Keratinocyte (primary cell): ENCODE results near the gene MCOLN3. TPM values are rescaled to one million over a fixed set of nuclear protein-coding genes. Genes with fewer than 3 reads are reported as not detected.

ENCODE experiments used
- DNase-seq: peaks from one replicate; pipeline ENCODE4 v3.0.0-alpha.2; 2011; ENCODE audit warnings: low read depth, missing footprints, low spot score
- FAIRE-seq: peaks from 2 replicates; lab custom pipeline; 2011; peaks lifted over from hg19 to GRCh38; lab: Jason Lieb, UNC
- H2AFZ ChIP-seq: 2 replicates; pipeline ENCODE4 v1.6.0; 2012; ENCODE audit warnings: low read length, control low read depth, inconsistent platforms; ENCODE audit not compliant: control insufficient read depth
- H3K27ac ChIP-seq: 2 replicates; pipeline ENCODE4 v1.5.1; 2011; ENCODE audit warnings: low read length; ENCODE audit not compliant: control insufficient read depth, insufficient read depth
- H3K27me3 ChIP-seq: 3 replicates; pipeline ENCODE4 v1.6.0; 2011; ENCODE audit warnings: low read length; ENCODE audit not compliant: control insufficient read depth, insufficient read depth; ENCODE audit errors: extremely low read depth
- H3K36me3 ChIP-seq, 2 experiments: 2 replicates in 1 of 2; 3 replicates in 1 of 2; pipeline ENCODE4 v1.5.1; 2011; ENCODE audit warnings: low read length in 2 of 2, mild to moderate bottlenecking in 1 of 2; ENCODE audit not compliant: control insufficient read depth in 2 of 2, insufficient read depth in 2 of 2; ENCODE audit errors: extremely low read depth in 1 of 2
- H3K4me1 ChIP-seq: 3 replicates; pipeline ENCODE4 v1.5.1; 2011; ENCODE audit warnings: low read length; ENCODE audit not compliant: control insufficient read depth, insufficient read depth; ENCODE audit errors: extremely low read depth
- H3K4me2 ChIP-seq: 3 replicates; pipeline ENCODE4 v1.6.0; 2011; ENCODE audit warnings: low read depth, low read length; ENCODE audit not compliant: control insufficient read depth, insufficient read depth; ENCODE audit errors: extremely low read depth
- H3K4me3 ChIP-seq, 3 experiments: fragments of 200-600 bp in 1 of 3; sonication (generic) in 1 of 3; 2 replicates in 2 of 3; 3 replicates in 1 of 3; pipeline ENCODE4 v1.5.1; 2011 to 2016; ENCODE audit warnings: low read length in 3 of 3, mild to moderate bottlenecking in 3 of 3, control low read depth in 2 of 3, inconsistent platforms in 1 of 3, low read depth in 1 of 3, mixed read lengths in 1 of 3, mixed run types in 1 of 3, moderate library complexity in 1 of 3; ENCODE audit not compliant: control insufficient read depth in 2 of 3, insufficient read depth in 2 of 3; ENCODE audit errors: extremely low read depth in 1 of 3
- H3K79me2 ChIP-seq: 2 replicates; pipeline ENCODE4 v1.6.0; 2012; ENCODE audit warnings: low read length; ENCODE audit not compliant: control insufficient read depth, insufficient read depth
- H3K9ac ChIP-seq: 3 replicates; pipeline ENCODE4 v1.6.0; 2011; ENCODE audit warnings: low read length; ENCODE audit not compliant: control insufficient read depth, insufficient read depth; ENCODE audit errors: extremely low read depth
- H3K9me1 ChIP-seq: 3 replicates; pipeline ENCODE4 v1.6.0; 2011; ENCODE audit warnings: low read length; ENCODE audit not compliant: control insufficient read depth, insufficient read depth; ENCODE audit errors: extremely low read depth
- H3K9me3 ChIP-seq: 2 replicates; pipeline ENCODE4 v1.5.1; 2012; ENCODE audit warnings: low read depth, low read length; ENCODE audit not compliant: control insufficient read depth
- H4K20me1 ChIP-seq: 3 replicates; pipeline ENCODE4 v1.6.0; 2011; ENCODE audit warnings: low read length; ENCODE audit not compliant: control insufficient read depth, insufficient read depth; ENCODE audit errors: extremely low read depth
- EZH2 ChIP-seq: IDR thresholded peaks from one replicate; pipeline ENCODE4 v1.6.1; 2012; ENCODE audit warnings: inconsistent platforms, mild to moderate bottlenecking, low read length, moderate library complexity
- dilution Hi-C: fragments of 300-500 bp; cut with MboI; formaldehyde crosslinking; loops from one replicate; pipeline ENCODE4 v1.7.0; 2020; ENCODE audit warnings: low sequenced_read_pairs; ENCODE audit not compliant: extremely low pct_ligation_motif_present
- polyA minus RNA-seq, 3 experiments: library from RNA; depleted of rRNA, polyadenylated mRNA; stranded (reverse); fragments of >200 nt; gene quantifications; 1 replicate in 1 of 3; 2 replicates in 1 of 3; 3 replicates in 1 of 3; pipeline ENCODE4 v1.2.3, GENCODE V29; 2011
- polyA plus RNA-seq, 5 experiments: library from polyadenylated mRNA; depleted of rRNA in 3 of 5; stranded (reverse) in 3 of 5; stranded (forward) in 1 of 5; unstranded in 1 of 5; fragments of >200 nt; gene quantifications; 1 replicate in 1 of 5; 2 replicates in 3 of 5; 3 replicates in 1 of 5; pipeline versions ENCODE4 v1.2.1 to v1.2.3, GENCODE V29; 2011 to 2012; ENCODE audit warnings: missing spikeins in 2 of 5, low read depth in 1 of 5, low replicate concordance in 1 of 5
- TF ChIP-seq, protein P1 (sequence below), 3 experiments: IDR thresholded peaks in 1 of 3; conservative IDR thresholded peaks in 1 of 3; optimal IDR thresholded peaks in 1 of 3; 2 replicates in 2 of 3; 3 replicates in 1 of 3; pipeline versions ENCODE3 to v1.5.1; 2011; ENCODE audit warnings: low read length in 3 of 3, mild to moderate bottlenecking in 3 of 3, moderate library complexity in 2 of 3, control low read depth in 1 of 3, inconsistent platforms in 1 of 3; ENCODE audit not compliant: insufficient read depth in 2 of 3; ENCODE audit errors: extremely low read depth in 1 of 3

Gene MCOLN3, protein sequence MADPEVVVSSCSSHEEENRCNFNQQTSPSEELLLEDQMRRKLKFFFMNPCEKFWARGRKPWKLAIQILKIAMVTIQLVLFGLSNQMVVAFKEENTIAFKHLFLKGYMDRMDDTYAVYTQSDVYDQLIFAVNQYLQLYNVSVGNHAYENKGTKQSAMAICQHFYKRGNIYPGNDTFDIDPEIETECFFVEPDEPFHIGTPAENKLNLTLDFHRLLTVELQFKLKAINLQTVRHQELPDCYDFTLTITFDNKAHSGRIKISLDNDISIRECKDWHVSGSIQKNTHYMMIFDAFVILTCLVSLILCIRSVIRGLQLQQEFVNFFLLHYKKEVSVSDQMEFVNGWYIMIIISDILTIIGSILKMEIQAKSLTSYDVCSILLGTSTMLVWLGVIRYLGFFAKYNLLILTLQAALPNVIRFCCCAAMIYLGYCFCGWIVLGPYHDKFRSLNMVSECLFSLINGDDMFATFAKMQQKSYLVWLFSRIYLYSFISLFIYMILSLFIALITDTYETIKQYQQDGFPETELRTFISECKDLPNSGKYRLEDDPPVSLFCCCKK
- polyA plus RNA-seq = 5.5 to 16.2 TPM (median 15.4 TPM) in 3 replicates
- polyA plus RNA-seq (2011; ENCODE audit: low read depth) = 2.6 TPM
- polyA plus RNA-seq (2011; cell fraction: cytosol; rRNA removed) = 2.6 and 6.8 TPM in 2 replicates
- polyA plus RNA-seq (2011; cell fraction: nucleus; rRNA removed) = 35.3 and 40.8 TPM in 2 replicates
- 2.2 and 3.5 TPM in 2 replicates for polyA plus RNA-seq (2012; ENCODE audit: low replicate concordance)
- polyA minus RNA-seq = 0.59 to 7.7 TPM (median 6.9 TPM) in 3 replicates
- polyA minus RNA-seq (2011; cell fraction: cytosol; rRNA and poly(A)+ RNA removed) = 2.9 TPM
- 9.2 and 17.8 TPM in 2 replicates for polyA minus RNA-seq (2011; cell fraction: nucleus; rRNA and poly(A)+ RNA removed)

DNA sequence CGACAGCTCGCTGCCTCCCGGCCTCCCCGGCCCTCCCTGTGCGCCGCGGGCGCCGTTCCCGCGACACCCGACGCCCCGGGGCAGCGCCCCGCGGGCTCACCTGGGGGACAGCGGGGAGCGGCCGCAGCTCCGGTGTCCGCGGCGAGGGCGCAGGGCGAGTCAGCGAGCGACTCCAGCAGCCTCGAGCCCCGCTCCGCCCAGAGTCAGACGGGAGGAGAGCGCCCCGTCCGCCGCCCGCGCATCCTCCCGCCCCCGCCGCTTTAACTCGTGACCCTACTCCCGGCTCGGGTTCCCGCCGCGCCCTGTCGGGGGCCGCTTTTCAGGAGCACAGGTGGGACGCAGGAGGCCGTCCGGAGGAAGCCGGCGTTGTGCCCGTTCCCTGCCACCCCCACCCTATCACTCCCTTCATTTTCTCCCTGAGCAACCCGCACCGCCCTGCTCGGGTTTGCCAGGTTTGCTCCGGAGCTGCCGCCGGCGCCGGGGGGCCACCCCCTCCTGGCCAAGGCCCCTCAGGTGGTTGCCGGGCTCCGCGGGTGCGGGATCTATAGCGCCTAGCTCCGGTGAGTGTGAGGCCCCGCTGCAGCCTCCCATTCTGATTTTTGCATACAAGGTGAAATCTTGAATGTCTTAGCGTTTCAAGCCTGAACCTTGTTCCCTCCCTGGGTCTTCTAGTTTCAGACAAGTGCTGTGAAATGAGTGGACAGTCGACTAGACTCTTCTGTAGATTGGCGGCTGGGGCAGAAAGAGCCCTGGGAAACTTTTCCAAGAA lies at the start of gene MCOLN3:
TSS of gene MCOLN3 (minus strand) at position 205 of the 769 bp plus-strand sequence. CDS start 3,140 bp downstream, outside the sequence.
- Histone ChIP-seq H3K27me3 (peaks cover 8% of the 10 kb centered on the region), H3K27ac (no peak within 1 kb of the TSS), H3K36me3 (no peaks in the 10 kb centered on the region), H3K9me3 (no peaks in the 10 kb centered on the region), H3K9ac (peak within 1 kb of the TSS; percentile 53), H2AFZ (peak within 1 kb of the TSS; percentile 82), H4K20me1 (no peaks in the 10 kb centered on the region), H3K79me2 (no peaks in the 10 kb centered on the region), H3K4me3 (peak within 1 kb of the TSS; percentile 58 to 69 (median 69)), H3K9me1 (no peaks in the 10 kb centered on the region), H3K4me1 (no peaks in the 10 kb centered on the region), H3K4me2 (peak within 1 kb of the TSS; percentile 69)
- DNase-seq (no peak), FAIRE-seq (peak; percentile 52)
- dilution Hi-C loops = no loop called here
- TF ChIP-seq, protein P1, sequence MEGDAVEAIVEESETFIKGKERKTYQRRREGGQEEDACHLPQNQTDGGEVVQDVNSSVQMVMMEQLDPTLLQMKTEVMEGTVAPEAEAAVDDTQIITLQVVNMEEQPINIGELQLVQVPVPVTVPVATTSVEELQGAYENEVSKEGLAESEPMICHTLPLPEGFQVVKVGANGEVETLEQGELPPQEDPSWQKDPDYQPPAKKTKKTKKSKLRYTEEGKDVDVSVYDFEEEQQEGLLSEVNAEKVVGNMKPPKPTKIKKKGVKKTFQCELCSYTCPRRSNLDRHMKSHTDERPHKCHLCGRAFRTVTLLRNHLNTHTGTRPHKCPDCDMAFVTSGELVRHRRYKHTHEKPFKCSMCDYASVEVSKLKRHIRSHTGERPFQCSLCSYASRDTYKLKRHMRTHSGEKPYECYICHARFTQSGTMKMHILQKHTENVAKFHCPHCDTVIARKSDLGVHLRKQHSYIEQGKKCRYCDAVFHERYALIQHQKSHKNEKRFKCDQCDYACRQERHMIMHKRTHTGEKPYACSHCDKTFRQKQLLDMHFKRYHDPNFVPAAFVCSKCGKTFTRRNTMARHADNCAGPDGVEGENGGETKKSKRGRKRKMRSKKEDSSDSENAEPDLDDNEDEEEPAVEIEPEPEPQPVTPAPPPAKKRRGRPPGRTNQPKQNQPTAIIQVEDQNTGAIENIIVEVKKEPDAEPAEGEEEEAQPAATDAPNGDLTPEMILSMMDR (optimal IDR thresholded peaks at IDR 0.05 in 1 of 3, IDR thresholded peaks at IDR 0.05 in 1 of 3, conservative IDR thresholded peaks at IDR 0.05 in 1 of 3; ENCODE audit: extremely low read depth in 1 of 3, insufficient read depth in 2 of 3, low read length in 3 of 3) = no peak
- TF ChIP-seq EZH2 = peak; percentile 64

DNA sequence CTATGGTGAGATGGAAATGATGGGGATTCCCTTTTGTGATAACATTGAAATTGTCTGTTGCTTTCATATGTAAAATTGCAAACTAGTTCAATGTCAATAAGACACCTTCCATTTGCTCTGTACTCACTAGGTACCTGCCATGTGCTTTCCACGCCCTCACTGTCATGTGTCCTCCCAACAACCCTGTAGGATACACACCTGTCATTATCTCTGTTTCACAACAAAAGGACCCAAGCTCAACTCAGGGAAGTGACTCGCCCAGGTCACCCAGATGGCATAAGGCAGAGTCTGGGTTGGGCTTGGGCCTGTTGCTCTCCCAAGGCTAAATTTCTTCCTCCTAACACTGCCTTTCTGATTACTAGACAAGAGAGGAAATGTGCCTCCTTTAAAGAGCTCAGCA lies 45.3 kb upstream of the MCOLN3 start:
- H3K27ac ChIP-seq = no peak overlapping the region
- H3K79me2 ChIP-seq = no peaks in the 10 kb centered on the region
- no peak overlapping the region for H3K4me3 ChIP-seq
- no peaks in the 10 kb centered on the region for H3K9me3 ChIP-seq
- no peaks in the 10 kb centered on the region for H3K9me1 ChIP-seq
- H3K4me1 ChIP-seq = peaks cover 6% of the 10 kb centered on the region
- no peak overlapping the region for H3K9ac ChIP-seq
- no peaks in the 10 kb centered on the region for H3K27me3 ChIP-seq
- H3K4me2 ChIP-seq = no peak overlapping the region
- H2AFZ ChIP-seq = no peak overlapping the region
- FAIRE-seq (no peak), DNase-seq (no peak)
- no peaks in the 10 kb centered on the region for H3K36me3 ChIP-seq
- no peaks in the 10 kb centered on the region for H4K20me1 ChIP-seq
- TF ChIP-seq EZH2 = no peak
- TF ChIP-seq, protein P1 (optimal IDR thresholded peaks at IDR 0.05 in 1 of 3, IDR thresholded peaks at IDR 0.05 in 1 of 3, conservative IDR thresholded peaks at IDR 0.05 in 1 of 3; ENCODE audit: extremely low read depth in 1 of 3, insufficient read depth in 2 of 3, low read length in 3 of 3) = no peak
- dilution Hi-C loops = no loop called here
